MCF 10A (cell line): ENCODE data around the gene LPGAT1. TPM values are rescaled to one million over a fixed set of nuclear protein-coding genes. Genes with fewer than 3 reads are reported as not detected.

Experiments
- BruUV-seq: library from RNA; stranded (reverse); fragments of 400-500 nt; replicated peaks from 2 replicates; lab custom pipeline; 2021; lab: Mats Ljungman, UMichigan
- CTCF ChIA-PET: fragments of 300-600 bp; sonication (Branson Sonifier 250); formaldehyde crosslinking; extraction: SDS; loops from one replicate; lab custom pipeline; 2021; ENCODE audit warnings: antibody characterized with exemption, inconsistent platforms; lab: Yijun Ruan, JAX
- POLR2A ChIA-PET: fragments of 300-600, 350-650 bp; sonication (Branson Sonifier 250); formaldehyde crosslinking; extraction: SDS; loops from one replicate; lab custom pipeline; 2020; ENCODE audit warnings: antibody characterized with exemption, inconsistent platforms; lab: Yijun Ruan, JAX
- DNase-seq: peaks from one replicate; pipeline ENCODE4 v3.0.0-alpha.2; 2018; ENCODE audit not compliant: unreplicated experiment
- H3K27ac Mint-ChIP-seq: one replicate; pipeline ENCODE4 v1.8.0; 2022; ENCODE audit warnings: mild to moderate bottlenecking, low read depth, mixed read lengths; ENCODE audit not compliant: unreplicated experiment
- H3K27me3 Mint-ChIP-seq: one replicate; pipeline ENCODE4 v1.8.0; 2022; ENCODE audit warnings: mixed read lengths; ENCODE audit not compliant: insufficient read depth, unreplicated experiment
- H3K36me3 Mint-ChIP-seq: one replicate; pipeline ENCODE4 v1.8.0; 2022; ENCODE audit warnings: mild to moderate bottlenecking, moderate library complexity, mixed read lengths; ENCODE audit not compliant: insufficient read depth, unreplicated experiment
- H3K4me1 Mint-ChIP-seq: one replicate; pipeline ENCODE4 v1.8.0; 2022; ENCODE audit warnings: mixed read lengths; ENCODE audit not compliant: insufficient read depth, unreplicated experiment
- H3K4me3 Mint-ChIP-seq: one replicate; pipeline ENCODE4 v1.8.0; 2022; ENCODE audit warnings: mild to moderate bottlenecking, moderate library complexity, mixed read lengths; ENCODE audit not compliant: unreplicated experiment
- H3K9me3 Mint-ChIP-seq: one replicate; pipeline ENCODE4 v1.8.0; 2022; ENCODE audit warnings: mixed read lengths; ENCODE audit not compliant: unreplicated experiment
- CTCF ChIP-seq: fragments of 200-600 bp; IDR thresholded peaks from one replicate; pipeline ENCODE4 v1.8.0; 2022; ENCODE audit warnings: antibody characterized with exemption, mild to moderate bottlenecking; ENCODE audit not compliant: unreplicated experiment
- intact Hi-C: fragments of 100-400 bp; cut with micrococcal nuclease; formaldehyde crosslinking; loops from 2 replicates; pipeline ENCODE4 v1.14.1; 2022
- total RNA-seq: library from RNA; stranded (reverse); gene quantifications from 2 replicates; pipeline ENCODE4 v1.2.3, GENCODE V29; 2022

The LPGAT1 gene
- total RNA-seq, 1 experiment from 2014 or later: 76.2 TPM

DNA sequence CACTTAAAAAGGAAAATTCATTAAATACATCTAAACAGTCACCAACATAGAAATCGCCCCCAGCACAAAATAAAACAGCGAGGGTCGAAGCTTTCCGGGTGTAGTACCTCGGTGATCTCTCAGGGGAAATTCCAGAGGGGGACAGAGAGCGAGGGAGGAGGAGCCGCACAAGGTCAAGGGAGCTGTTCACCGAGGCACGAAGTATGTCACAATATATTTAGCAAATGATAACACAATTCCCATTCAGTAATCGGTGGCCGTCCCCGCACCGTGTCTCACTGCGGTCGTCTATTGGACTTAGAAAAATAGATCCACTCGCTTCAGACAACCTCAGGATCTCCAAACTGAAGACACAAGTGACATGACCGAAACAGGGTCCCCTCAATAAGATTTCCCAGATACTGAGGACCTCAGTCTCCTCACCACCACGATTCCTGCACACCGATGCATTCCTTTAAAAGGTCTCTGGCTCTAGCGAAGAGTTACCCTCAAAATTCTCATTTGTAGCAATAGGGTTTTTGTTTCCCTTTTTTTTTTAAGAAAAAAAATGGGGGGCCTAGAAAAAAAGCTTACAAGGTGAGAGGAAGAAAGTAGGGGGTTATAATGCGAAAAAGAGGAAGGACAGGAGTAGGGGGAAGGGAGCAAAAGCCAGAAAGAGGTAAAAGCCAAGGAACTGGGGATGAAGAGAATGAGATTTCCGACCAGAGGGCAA lies 1.1 kb downstream of the LPGAT1 start:
- CTCF ChIA-PET: interaction anchor here (0.7 to 20.1 kb wide), 19 partner anchors 8 to 499 kb away, joined by 3 to 286 read pairs (median 4); no protein-coding TSS in a partner anchor
- no TSS peak for BruUV-seq

DNA sequence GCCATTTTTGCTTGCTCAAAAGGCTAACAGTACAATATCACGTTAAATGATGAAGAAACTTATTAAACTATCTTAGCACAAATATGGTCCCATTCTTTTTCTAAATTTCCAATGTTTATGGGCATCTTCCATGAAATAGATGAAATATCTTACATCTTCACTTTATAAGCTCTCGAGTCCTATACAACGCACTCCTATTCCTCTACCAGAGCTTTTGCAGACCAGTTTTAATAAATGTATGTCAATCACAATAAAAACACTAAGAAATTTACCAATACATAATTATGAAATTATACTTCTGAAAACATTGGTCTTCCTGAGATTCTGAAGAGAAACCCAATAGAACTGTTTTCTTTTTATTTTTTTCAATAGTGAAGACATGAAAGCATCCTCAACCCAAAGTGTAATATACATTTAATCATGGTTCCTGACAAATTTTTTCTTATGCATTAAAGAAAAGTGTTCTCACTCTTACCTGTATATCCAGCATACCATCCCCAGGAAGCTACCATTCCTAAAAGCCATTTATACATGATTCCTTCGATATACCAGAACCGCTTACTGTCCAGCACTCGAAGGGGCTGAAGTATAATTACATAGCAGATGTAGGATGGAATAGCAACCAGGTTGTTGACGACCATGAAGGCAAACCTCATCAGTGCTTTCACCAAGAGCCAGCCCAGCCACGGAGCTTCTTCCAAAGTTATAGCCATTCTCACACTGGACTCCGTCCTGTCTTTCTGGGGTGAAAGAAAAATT lies 1.8 kb downstream of the LPGAT1 start:
- intact Hi-C loops: no loop called here

More for the DNA sequence above, 1.1 kb downstream of the LPGAT1 start:
- Mint-ChIP-seq H3K27me3 (no peaks in the 10 kb centered on the region), H3K4me3 (peak overlapping the region; percentile 95), H3K36me3 (peaks cover 5% of the 10 kb centered on the region), H3K27ac (peak overlapping the region; percentile 92), H3K4me1 (peaks cover 33% of the 10 kb centered on the region), H3K9me3 (no peaks in the 10 kb centered on the region)
- no peak for TF ChIP-seq CTCF
- DNase-seq: peak; percentile 47
- POLR2A ChIA-PET: interaction anchor here (0.6 to 8.3 kb wide), 25 partner anchors 9 to 251 kb away, joined by 3 to 77 read pairs (median 5); partner anchors contain the start of genes DTL, INTS7 and SLC30A1
- intact Hi-C loops: loop anchor here (1.0 to 5.0 kb wide), 5 partner anchors 98 to 458 kb away; partner anchors contain the start of gene PPP2R5A

GRCh38 chr1:211827051-211827450 lies 3.5 kb downstream of the LPGAT1 start:
- intact Hi-C loops: no loop called here
- CTCF ChIA-PET: interaction anchor here (0.8 to 20.1 kb wide), 12 partner anchors 12 to 629 kb away, joined by 3 to 286 read pairs (median 6); no protein-coding TSS in a partner anchor
- TF ChIP-seq CTCF: no peak
- POLR2A ChIA-PET: interaction anchor here (0.9 to 8.3 kb wide), 10 partner anchors 12 to 208 kb away, joined by 3 to 77 read pairs (median 4); partner anchors contain the start of genes DTL and INTS7
- Mint-ChIP-seq H3K9me3 (no peaks in the 10 kb centered on the region), H3K27me3 (no peaks in the 10 kb centered on the region), H3K4me3 (no peak overlapping the region), H3K27ac (no peak overlapping the region), H3K4me1 (peaks cover 33% of the 10 kb centered on the region), H3K36me3 (peaks cover 15% of the 10 kb centered on the region)
- BruUV-seq: no TSS peak
- no peak for DNase-seq

More for the DNA sequence above, 1.8 kb downstream of the LPGAT1 start:
- no peak for TF ChIP-seq CTCF
- Mint-ChIP-seq H3K27me3 (no peaks in the 10 kb centered on the region), H3K4me1 (peaks cover 33% of the 10 kb centered on the region), H3K27ac (peak overlapping the region; percentile 92), H3K36me3 (peaks cover 10% of the 10 kb centered on the region), H3K9me3 (no peaks in the 10 kb centered on the region), H3K4me3 (peak overlapping the region; percentile 95)
- CTCF ChIA-PET: interaction anchor here (0.6 to 20.1 kb wide), 22 partner anchors 8 to 499 kb away, joined by 3 to 286 read pairs (median 4); partner anchors contain the start of genes DTL and INTS7
- BruUV-seq: TSS peak; percentile 31
- DNase-seq: peak; percentile 18
- POLR2A ChIA-PET: interaction anchor here (0.5 to 8.3 kb wide), 26 partner anchors 9 to 250 kb away, joined by 3 to 77 read pairs (median 4); partner anchors contain the start of genes DTL, INTS7 and SLC30A1
